Panc1 (cell line): ENCODE results near the gene RASGEF1B.

Experiments used
- CTCF ChIP-seq: fragments of 450-650 bp; IDR thresholded peaks from 2 replicates; pipeline ENCODE4 v1.5.1; 2017; ENCODE audit warnings: mild to moderate bottlenecking
- POLR2AphosphoS5 ChIP-seq: IDR thresholded peaks from 2 replicates; pipeline ENCODE4 v1.6.1; 2012; ENCODE audit warnings: mild to moderate bottlenecking, low read depth, low read length, moderate library complexity
- REST ChIP-seq, 2 experiments: IDR thresholded peaks; 2 replicates each; pipeline ENCODE4 v1.6.1; 2011 to 2012; ENCODE audit warnings: low read depth in 2 of 2, control low read depth in 1 of 2, low read length in 1 of 2, mild to moderate bottlenecking in 1 of 2, moderate library complexity in 1 of 2; ENCODE audit not compliant: insufficient read depth in 1 of 2
- TCF7L2 ChIP-seq: IDR thresholded peaks from 2 replicates; pipeline ENCODE4 v1.6.1; 2011; ENCODE audit warnings: mild to moderate bottlenecking, low read depth, low read length, inconsistent platforms

GRCh38 chr4:81505004-81505598 lies 33.4 kb upstream of the RASGEF1B start:
- TF ChIP-seq CTCF = no peak
- TF ChIP-seq REST (IDR thresholded peaks at IDR 0.05; ENCODE audit: insufficient read depth in 1 of 2, low read depth in 2 of 2, low read length in 1 of 2) = no peak
- TF ChIP-seq POLR2AphosphoS5 = no peak
- no peak for TF ChIP-seq TCF7L2
